ENCODE measurements around the gene DAND5.
A peak's percentile ranks its signal among the peaks of the same experiment; 100 is the strongest.

GRCh38 chr19:12983542-12984142 is 14.3 kb downstream of the DAND5 start:
- TF ChIP-seq, protein P1, sequence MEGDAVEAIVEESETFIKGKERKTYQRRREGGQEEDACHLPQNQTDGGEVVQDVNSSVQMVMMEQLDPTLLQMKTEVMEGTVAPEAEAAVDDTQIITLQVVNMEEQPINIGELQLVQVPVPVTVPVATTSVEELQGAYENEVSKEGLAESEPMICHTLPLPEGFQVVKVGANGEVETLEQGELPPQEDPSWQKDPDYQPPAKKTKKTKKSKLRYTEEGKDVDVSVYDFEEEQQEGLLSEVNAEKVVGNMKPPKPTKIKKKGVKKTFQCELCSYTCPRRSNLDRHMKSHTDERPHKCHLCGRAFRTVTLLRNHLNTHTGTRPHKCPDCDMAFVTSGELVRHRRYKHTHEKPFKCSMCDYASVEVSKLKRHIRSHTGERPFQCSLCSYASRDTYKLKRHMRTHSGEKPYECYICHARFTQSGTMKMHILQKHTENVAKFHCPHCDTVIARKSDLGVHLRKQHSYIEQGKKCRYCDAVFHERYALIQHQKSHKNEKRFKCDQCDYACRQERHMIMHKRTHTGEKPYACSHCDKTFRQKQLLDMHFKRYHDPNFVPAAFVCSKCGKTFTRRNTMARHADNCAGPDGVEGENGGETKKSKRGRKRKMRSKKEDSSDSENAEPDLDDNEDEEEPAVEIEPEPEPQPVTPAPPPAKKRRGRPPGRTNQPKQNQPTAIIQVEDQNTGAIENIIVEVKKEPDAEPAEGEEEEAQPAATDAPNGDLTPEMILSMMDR (optimal IDR thresholded peaks at IDR 0.05 in 1 of 3, IDR thresholded peaks at IDR 0.05 in 1 of 3, conservative IDR thresholded peaks at IDR 0.05 in 1 of 3; ENCODE audit: extremely low read depth in 1 of 3, insufficient read depth in 2 of 3, low read length in 3 of 3) = peak; percentile 77 to 91 (median 91)
- no peak for TF ChIP-seq EZH2 (IDR thresholded peaks at IDR 0.05; ENCODE audit: low read length)
